Measurements from ENCODE around the gene MRPS26. TPM values are rescaled to one million over a fixed set of nuclear protein-coding genes. Genes with fewer than 3 reads are reported as not detected.
"Not testable (repeated sequence)": the region's sequence is repeated elsewhere in the genome, so short reads cannot be mapped to it uniquely, and the experiment has no call there.

The MRPS26 gene
- total RNA-seq, 1 donor from 2014 or later = 27.3 TPM

DNA sequence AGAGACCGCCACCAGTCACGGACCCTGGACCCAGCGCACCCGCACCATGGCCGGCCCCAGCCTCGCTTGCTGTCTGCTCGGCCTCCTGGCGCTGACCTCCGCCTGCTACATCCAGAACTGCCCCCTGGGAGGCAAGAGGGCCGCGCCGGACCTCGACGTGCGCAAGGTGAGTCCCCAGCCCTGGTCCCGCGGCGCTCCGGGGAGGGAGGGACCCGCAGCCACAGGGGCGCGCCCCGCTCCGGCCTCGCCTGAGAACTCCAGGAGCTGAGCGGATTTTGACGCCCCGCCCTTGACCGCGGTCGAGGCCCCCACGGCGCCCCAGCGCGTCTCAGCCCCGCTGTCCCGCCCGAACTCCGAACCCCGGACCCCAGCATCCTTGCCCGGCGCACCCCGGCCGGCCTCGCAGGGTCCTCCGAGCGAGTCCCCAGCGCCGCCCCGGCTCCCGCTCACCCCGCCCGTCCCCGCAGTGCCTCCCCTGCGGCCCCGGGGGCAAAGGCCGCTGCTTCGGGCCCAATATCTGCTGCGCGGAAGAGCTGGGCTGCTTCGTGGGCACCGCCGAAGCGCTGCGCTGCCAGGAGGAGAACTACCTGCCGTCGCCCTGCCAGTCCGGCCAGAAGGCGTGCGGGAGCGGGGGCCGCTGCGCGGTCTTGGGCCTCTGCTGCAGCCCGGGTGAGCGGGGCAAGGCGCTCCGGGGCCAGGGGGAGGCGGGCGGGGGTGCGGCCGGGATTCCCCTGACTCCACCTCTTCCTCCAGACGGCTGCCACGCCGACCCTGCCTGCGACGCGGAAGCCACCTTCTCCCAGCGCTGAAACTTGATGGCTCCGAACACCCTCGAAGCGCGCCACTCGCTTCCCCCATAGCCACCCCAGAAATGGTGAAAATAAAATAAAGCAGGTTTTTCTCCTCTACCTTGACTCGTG, 26.0 kb downstream of the MRPS26 start, which contains the start of gene OXT:
Gene OXT (plus strand): TSS at position 11 of the 920 bp plus-strand sequence. CDS start 36 bp downstream, at position 47.
- no peak within 1 kb of the TSS for H3K9ac ChIP-seq (ENCODE audit: low read length)
- TF ChIP-seq, protein P1, sequence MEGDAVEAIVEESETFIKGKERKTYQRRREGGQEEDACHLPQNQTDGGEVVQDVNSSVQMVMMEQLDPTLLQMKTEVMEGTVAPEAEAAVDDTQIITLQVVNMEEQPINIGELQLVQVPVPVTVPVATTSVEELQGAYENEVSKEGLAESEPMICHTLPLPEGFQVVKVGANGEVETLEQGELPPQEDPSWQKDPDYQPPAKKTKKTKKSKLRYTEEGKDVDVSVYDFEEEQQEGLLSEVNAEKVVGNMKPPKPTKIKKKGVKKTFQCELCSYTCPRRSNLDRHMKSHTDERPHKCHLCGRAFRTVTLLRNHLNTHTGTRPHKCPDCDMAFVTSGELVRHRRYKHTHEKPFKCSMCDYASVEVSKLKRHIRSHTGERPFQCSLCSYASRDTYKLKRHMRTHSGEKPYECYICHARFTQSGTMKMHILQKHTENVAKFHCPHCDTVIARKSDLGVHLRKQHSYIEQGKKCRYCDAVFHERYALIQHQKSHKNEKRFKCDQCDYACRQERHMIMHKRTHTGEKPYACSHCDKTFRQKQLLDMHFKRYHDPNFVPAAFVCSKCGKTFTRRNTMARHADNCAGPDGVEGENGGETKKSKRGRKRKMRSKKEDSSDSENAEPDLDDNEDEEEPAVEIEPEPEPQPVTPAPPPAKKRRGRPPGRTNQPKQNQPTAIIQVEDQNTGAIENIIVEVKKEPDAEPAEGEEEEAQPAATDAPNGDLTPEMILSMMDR (IDR thresholded peaks at IDR 0.05; ENCODE audit: insufficient read depth, low read depth, low read length) = no peak
- peak; percentile 96 for TF ChIP-seq EZH2 (IDR thresholded peaks at IDR 0.05; ENCODE audit: insufficient read depth, low read length)
- Mint-ChIP-seq H3K9me3 (ENCODE audit: unreplicated experiment) (no peaks in the 10 kb centered on the region), H3K27ac (ENCODE audit: unreplicated experiment) (no peak within 1 kb of the TSS), H3K27me3 (ENCODE audit: low read depth, unreplicated experiment) (peaks cover 21% of the 10 kb centered on the region), H3K4me1 (ENCODE audit: low read depth, unreplicated experiment) (peaks cover 7% of the 10 kb centered on the region), H3K36me3 (ENCODE audit: low read depth, unreplicated experiment) (no peaks in the 10 kb centered on the region), H3K4me3 (ENCODE audit: unreplicated experiment) (no peak within 1 kb of the TSS)
- H2AFZ ChIP-seq (ENCODE audit: low read depth, low read length) = peak within 1 kb of the TSS; percentile 63
- no peak for FAIRE-seq
- H3K4me2 ChIP-seq (ENCODE audit: low read length) = peak within 1 kb of the TSS; percentile 71
- no peaks in the 10 kb centered on the region for H3K9me3 ChIP-seq (ENCODE audit: insufficient read depth, low read depth, low read length)
- H4K20me1 ChIP-seq (ENCODE audit: insufficient read depth, low read length) = no peaks in the 10 kb centered on the region
- no peak for DNase-seq (ENCODE audit: low read depth)
- H3K4me3 ChIP-seq (ENCODE audit: insufficient read depth, low read depth, low read length) = peak within 1 kb of the TSS; percentile 17
- peaks cover 2% of the 10 kb centered on the region for H3K4me1 ChIP-seq (ENCODE audit: insufficient read depth, low read length)
- no peaks in the 10 kb centered on the region for H3K36me3 ChIP-seq (ENCODE audit: insufficient read depth, low read length)
- H3K27me3 ChIP-seq (ENCODE audit: insufficient read depth, low read length) = peaks cover 14% of the 10 kb centered on the region
- no peaks in the 10 kb centered on the region for H3K79me2 ChIP-seq (ENCODE audit: insufficient read depth, low read length)
- H3K27ac ChIP-seq (ENCODE audit: low read depth, low read length) = no peak within 1 kb of the TSS

DNA sequence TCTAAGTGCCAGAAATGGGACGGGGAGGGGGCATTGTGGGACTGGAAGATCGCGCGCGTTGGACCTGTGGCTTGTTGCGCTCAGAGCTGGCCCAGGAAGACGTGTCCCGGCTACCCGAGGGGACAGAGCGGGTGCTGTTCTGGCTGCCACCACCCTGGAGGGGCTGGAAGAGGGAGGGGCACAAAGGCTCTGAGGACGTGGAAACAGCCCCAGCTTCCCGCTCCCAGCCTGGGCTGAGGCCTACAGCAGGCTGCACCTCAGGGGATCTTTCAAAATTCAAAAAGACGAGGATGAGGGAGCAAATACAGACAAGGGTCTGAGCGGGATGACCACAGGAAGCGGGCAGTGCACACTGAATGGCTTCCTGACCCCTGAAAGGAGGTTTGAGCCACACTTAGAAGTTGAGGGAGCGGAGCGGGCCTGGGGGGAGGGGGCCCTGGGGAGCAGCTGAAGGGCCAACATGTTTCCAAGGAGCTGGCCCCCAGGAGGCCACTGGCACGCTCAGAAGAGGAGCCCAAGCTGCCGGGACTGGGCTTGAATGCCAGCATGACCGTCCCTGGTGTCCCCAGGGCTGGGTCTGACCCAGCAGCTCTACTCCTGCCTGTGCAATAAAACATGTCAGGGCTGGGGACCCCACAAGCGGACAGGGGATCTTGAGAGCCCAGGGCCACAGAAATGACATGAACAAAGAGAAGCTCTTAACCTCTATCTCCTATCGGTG, 26.8 kb downstream of the MRPS26 start:
- Mint-ChIP-seq H3K36me3 (ENCODE audit: low read depth, unreplicated experiment) (no peaks in the 10 kb centered on the region), H3K27ac (ENCODE audit: unreplicated experiment) (no peak overlapping the region), H3K27me3 (ENCODE audit: low read depth, unreplicated experiment) (peaks cover 21% of the 10 kb centered on the region), H3K9me3 (ENCODE audit: unreplicated experiment) (no peaks in the 10 kb centered on the region), H3K4me3 (ENCODE audit: unreplicated experiment) (no peak overlapping the region), H3K4me1 (ENCODE audit: low read depth, unreplicated experiment) (peaks cover 3% of the 10 kb centered on the region)
- Histone ChIP-seq H3K9me3 (ENCODE audit: insufficient read depth, low read depth, low read length) (no peaks in the 10 kb centered on the region), H3K27me3 (ENCODE audit: insufficient read depth, low read length) (peaks cover 16% of the 10 kb centered on the region), H2AFZ (ENCODE audit: low read depth, low read length) (peak overlapping the region; percentile 63), H3K4me2 (ENCODE audit: low read length) (peak overlapping the region; percentile 71), H3K79me2 (ENCODE audit: insufficient read depth, low read length) (no peaks in the 10 kb centered on the region), H3K36me3 (ENCODE audit: insufficient read depth, low read length) (no peaks in the 10 kb centered on the region), H3K4me3 (ENCODE audit: insufficient read depth, low read depth, low read length) (peak overlapping the region; percentile 17), H3K27ac (ENCODE audit: low read depth, low read length) (no peak overlapping the region), H3K4me1 (ENCODE audit: insufficient read depth, low read length) (no peaks in the 10 kb centered on the region), H4K20me1 (ENCODE audit: insufficient read depth, low read length) (no peaks in the 10 kb centered on the region), H3K9ac (ENCODE audit: low read length) (no peak overlapping the region)
- no peak for DNase-seq (ENCODE audit: low read depth)
- no peak for FAIRE-seq
- TF ChIP-seq EZH2 (IDR thresholded peaks at IDR 0.05; ENCODE audit: insufficient read depth, low read length) = no peak
- TF ChIP-seq, protein P1 (IDR thresholded peaks at IDR 0.05; ENCODE audit: insufficient read depth, low read depth, low read length) = no peak

DNA sequence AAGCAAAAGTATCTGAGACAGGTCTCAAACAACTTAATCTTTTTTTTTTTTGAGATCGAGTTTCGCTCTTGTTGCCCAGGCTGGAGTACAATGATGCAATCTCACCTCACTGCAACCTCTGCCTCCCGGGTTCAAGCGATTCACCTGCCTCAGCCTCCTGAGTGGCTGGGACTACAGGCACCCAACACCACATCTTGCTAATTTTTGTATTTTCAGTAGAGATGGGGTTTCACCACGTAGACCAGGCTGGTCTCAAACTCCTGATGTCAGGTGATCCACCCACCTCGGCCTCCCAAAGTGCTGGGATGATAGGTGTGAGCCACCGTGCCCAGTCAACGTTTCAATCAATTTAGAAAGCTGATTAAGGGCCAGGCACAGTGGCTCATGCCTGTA, 27.4 kb downstream of the MRPS26 start:
- H3K4me2 ChIP-seq (ENCODE audit: low read length); H3K36me3 Mint-ChIP-seq (ENCODE audit: low read depth, unreplicated experiment); H3K9ac ChIP-seq (ENCODE audit: low read length); H3K9me3 ChIP-seq (ENCODE audit: insufficient read depth, low read depth, low read length); H3K4me1 ChIP-seq (ENCODE audit: insufficient read depth, low read length); H3K27ac Mint-ChIP-seq (ENCODE audit: unreplicated experiment); H3K4me3 ChIP-seq (ENCODE audit: insufficient read depth, low read depth, low read length); FAIRE-seq; H3K27ac ChIP-seq (ENCODE audit: low read depth, low read length); H4K20me1 ChIP-seq (ENCODE audit: insufficient read depth, low read length); H3K79me2 ChIP-seq (ENCODE audit: insufficient read depth, low read length); H2AFZ ChIP-seq (ENCODE audit: low read depth, low read length); H3K9me3 Mint-ChIP-seq (ENCODE audit: unreplicated experiment); H3K4me1 Mint-ChIP-seq (ENCODE audit: low read depth, unreplicated experiment); H3K36me3 ChIP-seq (ENCODE audit: insufficient read depth, low read length); DNase-seq (ENCODE audit: low read depth); H3K4me3 Mint-ChIP-seq (ENCODE audit: unreplicated experiment): not testable (repeated sequence)
- H3K27me3 Mint-ChIP-seq (ENCODE audit: low read depth, unreplicated experiment) = peaks cover 21% of the 10 kb centered on the region
- H3K27me3 ChIP-seq (ENCODE audit: insufficient read depth, low read length) = peaks cover 21% of the 10 kb centered on the region
